Glutamatergic neuron (in vitro differentiated cells): ENCODE measurements around the gene SENP2. TPM values are rescaled to one million over a fixed set of nuclear protein-coding genes. Genes with fewer than 3 reads are reported as not detected.

Experiments
- DNase-seq: peaks from one replicate; pipeline ENCODE4 v3.0.0; 2022
- H3K27ac Mint-ChIP-seq: one replicate; pipeline ENCODE4 v1.8.0; 2020; ENCODE audit warnings: mild to moderate bottlenecking, mixed read lengths, inconsistent platforms; ENCODE audit not compliant: unreplicated experiment
- H3K27me3 Mint-ChIP-seq: one replicate; pipeline ENCODE4 v1.8.0; 2020; ENCODE audit warnings: mild to moderate bottlenecking, moderate library complexity, mixed read lengths, inconsistent platforms; ENCODE audit not compliant: unreplicated experiment
- H3K36me3 Mint-ChIP-seq: one replicate; pipeline ENCODE4 v1.8.0; 2020; ENCODE audit warnings: mild to moderate bottlenecking, mixed read lengths, inconsistent platforms; ENCODE audit not compliant: unreplicated experiment
- H3K4me1 Mint-ChIP-seq: one replicate; pipeline ENCODE4 v1.8.0; 2020; ENCODE audit warnings: mild to moderate bottlenecking, low read depth, mixed read lengths, inconsistent platforms; ENCODE audit not compliant: unreplicated experiment
- H3K4me3 Mint-ChIP-seq: one replicate; pipeline ENCODE4 v1.8.0; 2020; ENCODE audit warnings: mild to moderate bottlenecking, mixed read lengths, inconsistent platforms; ENCODE audit not compliant: unreplicated experiment
- H3K9me3 Mint-ChIP-seq: one replicate; pipeline ENCODE4 v1.8.0; 2020; ENCODE audit warnings: mild to moderate bottlenecking, moderate library complexity, mixed read lengths, inconsistent platforms; ENCODE audit not compliant: unreplicated experiment
- total RNA-seq: library from RNA; stranded (reverse); fragmentation: NEBNext Ultra II Directional; extraction: Animal tissue kit (Norgen Biotek cat#: 25700); gene quantifications from one replicate; pipeline ENCODE4 v1.2.1, GENCODE V29; 2021; ENCODE audit not compliant: unreplicated experiment
- TF ChIP-seq, protein P1 (sequence below): fragments of 200-600 bp; sonication (generic); IDR thresholded peaks from one replicate; pipeline ENCODE4 v1.5.0; 2021; ENCODE audit not compliant: partially characterized antibody, unreplicated experiment

SENP2 gene
- total RNA-seq, 1 donor from 2014 or later: 54.6 TPM

DNA sequence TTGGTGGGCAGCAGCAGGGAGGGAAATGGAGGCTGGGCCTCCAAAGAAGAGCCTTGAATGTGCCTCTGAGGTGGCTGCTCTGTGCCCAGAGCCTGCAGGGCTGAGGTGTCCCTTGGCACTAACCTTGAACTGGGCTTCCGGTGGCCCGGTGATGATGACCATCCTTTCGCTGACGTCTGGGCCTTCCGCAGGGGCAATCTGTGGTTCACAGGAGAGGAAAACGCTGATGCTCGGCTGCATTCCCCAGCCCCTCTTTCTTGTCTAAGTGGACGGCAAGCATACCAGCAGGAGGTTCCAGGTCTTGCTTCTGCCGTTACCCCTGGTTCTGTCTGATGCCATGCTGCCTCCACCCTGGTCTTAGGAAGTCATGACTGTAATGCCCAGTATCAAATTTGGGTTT, 65.9 kb downstream of the SENP2 start:
- H3K4me1 Mint-ChIP-seq: peaks cover under 1% of the 10 kb centered on the region
- H3K9me3 Mint-ChIP-seq: peaks cover 11% of the 10 kb centered on the region
- DNase-seq: no peak
- no peak overlapping the region for H3K4me3 Mint-ChIP-seq
- TF ChIP-seq, protein P1, sequence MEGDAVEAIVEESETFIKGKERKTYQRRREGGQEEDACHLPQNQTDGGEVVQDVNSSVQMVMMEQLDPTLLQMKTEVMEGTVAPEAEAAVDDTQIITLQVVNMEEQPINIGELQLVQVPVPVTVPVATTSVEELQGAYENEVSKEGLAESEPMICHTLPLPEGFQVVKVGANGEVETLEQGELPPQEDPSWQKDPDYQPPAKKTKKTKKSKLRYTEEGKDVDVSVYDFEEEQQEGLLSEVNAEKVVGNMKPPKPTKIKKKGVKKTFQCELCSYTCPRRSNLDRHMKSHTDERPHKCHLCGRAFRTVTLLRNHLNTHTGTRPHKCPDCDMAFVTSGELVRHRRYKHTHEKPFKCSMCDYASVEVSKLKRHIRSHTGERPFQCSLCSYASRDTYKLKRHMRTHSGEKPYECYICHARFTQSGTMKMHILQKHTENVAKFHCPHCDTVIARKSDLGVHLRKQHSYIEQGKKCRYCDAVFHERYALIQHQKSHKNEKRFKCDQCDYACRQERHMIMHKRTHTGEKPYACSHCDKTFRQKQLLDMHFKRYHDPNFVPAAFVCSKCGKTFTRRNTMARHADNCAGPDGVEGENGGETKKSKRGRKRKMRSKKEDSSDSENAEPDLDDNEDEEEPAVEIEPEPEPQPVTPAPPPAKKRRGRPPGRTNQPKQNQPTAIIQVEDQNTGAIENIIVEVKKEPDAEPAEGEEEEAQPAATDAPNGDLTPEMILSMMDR: no peak
- H3K27ac Mint-ChIP-seq: no peak overlapping the region
- H3K27me3 Mint-ChIP-seq: peaks cover 3% of the 10 kb centered on the region
- peaks cover 6% of the 10 kb centered on the region for H3K36me3 Mint-ChIP-seq

DNA sequence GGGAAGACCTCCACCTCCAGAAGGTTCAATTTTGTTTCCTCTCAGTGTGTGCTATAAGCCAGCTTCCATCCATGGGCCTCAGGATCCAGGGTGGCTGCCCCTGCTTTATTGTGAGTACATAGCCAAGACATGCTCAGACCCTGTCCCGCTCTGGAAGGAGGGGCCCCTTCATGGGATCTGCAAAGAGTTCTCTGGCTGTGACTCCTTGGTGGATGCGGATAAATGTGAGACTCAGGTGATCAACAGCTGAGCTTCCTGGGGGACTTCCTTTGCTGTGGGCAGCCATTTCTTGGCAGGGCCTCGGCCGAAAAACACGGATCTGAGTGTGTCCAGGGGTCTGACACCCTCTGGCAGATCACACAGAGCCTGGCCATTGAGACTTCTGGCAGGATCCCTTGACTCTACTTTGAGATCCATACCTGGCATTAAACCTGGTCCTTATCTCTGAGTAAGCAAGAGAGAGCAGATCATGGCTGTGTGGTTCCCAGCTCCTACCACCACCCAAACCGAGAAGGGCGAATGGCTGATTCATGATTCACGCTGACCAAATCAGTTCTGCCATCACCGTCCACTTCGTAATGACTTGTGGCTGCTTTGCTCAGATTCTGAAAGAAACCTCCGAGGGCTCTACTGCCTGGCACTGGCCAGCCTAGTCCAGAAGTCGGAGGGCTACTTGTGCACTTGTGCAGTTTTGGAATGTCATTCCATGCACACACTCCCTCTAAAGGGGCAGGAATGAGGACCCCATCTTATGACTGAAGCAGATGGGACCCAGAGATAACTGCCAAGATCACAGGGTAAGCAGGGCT, 68.1 kb downstream of the SENP2 start:
- Mint-ChIP-seq H3K27me3 (peaks cover 2% of the 10 kb centered on the region), H3K36me3 (no peaks in the 10 kb centered on the region), H3K9me3 (peaks cover 10% of the 10 kb centered on the region), H3K27ac (no peak overlapping the region), H3K4me3 (no peak overlapping the region), H3K4me1 (no peaks in the 10 kb centered on the region)
- no peak for DNase-seq
- TF ChIP-seq, protein P1: no peak

DNA sequence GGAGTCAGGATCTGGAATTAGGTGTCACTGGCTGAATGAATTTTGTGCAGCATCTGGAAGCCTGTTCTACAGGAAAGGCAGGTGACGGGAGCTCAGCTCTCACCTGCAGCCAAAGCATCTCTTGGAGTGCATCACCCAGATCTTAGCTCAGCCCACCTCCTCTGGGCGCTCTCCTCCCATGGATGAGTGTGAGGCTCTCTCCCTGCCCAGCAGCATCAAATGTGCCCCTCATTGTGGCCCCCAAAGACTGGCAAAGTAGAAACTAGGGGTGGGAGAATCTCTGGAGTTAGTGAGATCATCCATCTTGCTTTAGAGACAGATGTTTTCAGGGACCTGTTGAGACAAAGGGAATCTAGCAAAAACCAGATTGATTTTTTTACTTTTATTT, 68.7 kb downstream of the SENP2 start:
- no peak for DNase-seq
- Mint-ChIP-seq H3K9me3 (peaks cover 10% of the 10 kb centered on the region), H3K36me3 (no peaks in the 10 kb centered on the region), H3K4me1 (no peaks in the 10 kb centered on the region), H3K4me3 (no peak overlapping the region), H3K27ac (no peak overlapping the region), H3K27me3 (peaks cover 2% of the 10 kb centered on the region)
- TF ChIP-seq, protein P1: no peak

DNA sequence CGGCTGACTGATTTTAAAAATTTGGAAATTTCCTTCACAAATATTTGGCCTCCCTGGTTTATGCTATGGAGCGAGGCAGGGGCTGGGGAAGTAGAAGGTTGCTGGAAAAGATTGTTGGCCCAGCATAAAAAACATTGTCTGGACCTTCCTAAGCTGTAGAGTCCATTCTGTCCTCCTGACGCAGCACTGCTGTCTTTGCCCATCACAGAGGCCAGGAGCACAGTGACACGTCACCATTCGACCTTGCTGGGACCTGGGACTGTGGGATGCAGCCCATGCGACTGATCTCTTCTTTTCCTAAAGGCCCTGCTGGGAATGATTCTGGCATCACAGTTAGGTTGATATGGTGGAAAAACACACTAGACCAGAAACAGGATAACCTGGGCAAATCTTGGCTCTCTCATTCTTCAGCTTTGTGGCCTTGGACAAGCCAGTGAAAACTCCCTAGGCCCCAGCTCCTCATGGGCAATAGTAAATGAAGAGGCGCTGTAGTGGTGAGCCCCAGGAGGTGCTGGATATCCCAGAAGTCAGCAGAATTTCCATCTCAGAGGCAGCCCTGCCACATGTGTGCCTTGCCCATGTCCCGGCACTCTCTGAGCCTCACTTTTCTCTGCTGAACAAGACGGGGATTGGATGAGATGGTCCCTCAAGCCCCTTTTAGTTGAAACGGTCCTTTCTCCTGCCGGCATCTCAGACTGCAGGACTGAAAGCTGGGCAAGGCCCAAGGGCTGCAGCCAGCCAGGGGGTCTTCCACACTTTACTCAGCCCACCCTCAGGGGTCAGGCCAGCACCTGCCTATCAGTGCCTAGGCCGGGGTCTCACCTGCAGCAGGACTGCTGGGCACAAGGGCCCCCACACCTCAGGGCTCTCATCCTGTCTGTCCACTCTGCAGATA, 69.6 kb downstream of the SENP2 start:
- Mint-ChIP-seq H3K9me3 (peaks cover 12% of the 10 kb centered on the region), H3K27ac (no peak overlapping the region), H3K4me1 (no peaks in the 10 kb centered on the region), H3K27me3 (peaks cover 2% of the 10 kb centered on the region), H3K4me3 (no peak overlapping the region), H3K36me3 (no peaks in the 10 kb centered on the region)
- TF ChIP-seq, protein P1: no peak
- no peak for DNase-seq
